GM23338 (cell line): ENCODE data around the gene PLD6. TPM values are rescaled to one million over a fixed set of nuclear protein-coding genes. Genes with fewer than 3 reads are reported as not detected.

ENCODE experiments used
- ATAC-seq: fragments of 200-7000 bp; cut with Tn5 transposase; 3 replicates; pipeline ENCODE4 v1.9.1; 2020
- DNase-seq: peaks from one replicate; pipeline ENCODE4 v3.0.0-alpha.2; 2015; ENCODE audit warnings: low spot score
- H2AFZ ChIP-seq: fragments of 200-600 bp; sonication (generic); 2 replicates; pipeline ENCODE4 v1.8.0; 2016; ENCODE audit warnings: antibody characterized with exemption, mild to moderate bottlenecking, moderate library complexity
- H3F3A ChIP-seq: fragments of 200-600 bp; sonication (generic); replicated peaks from 2 replicates; pipeline ENCODE4 v1.8.0; 2017; ENCODE audit warnings: antibody characterized with exemption, mixed run types, low read depth
- H3K27ac ChIP-seq: fragments of 200-600 bp; sonication (generic); 2 replicates; pipeline ENCODE4 v1.6.1; 2016; ENCODE audit warnings: low read depth
- H3K27me3 ChIP-seq: fragments of 200-600 bp; sonication (generic); 2 replicates; pipeline ENCODE4 v1.8.0; 2016; ENCODE audit warnings: mild to moderate bottlenecking, mixed run types, moderate library complexity; ENCODE audit not compliant: insufficient read depth
- H3K36me3 ChIP-seq: fragments of 200-600 bp; sonication (generic); 2 replicates; pipeline ENCODE4 v1.8.0; 2016; ENCODE audit warnings: mild to moderate bottlenecking; ENCODE audit not compliant: insufficient read depth
- H3K4me1 ChIP-seq: fragments of 200-600 bp; sonication (generic); 2 replicates; pipeline ENCODE4 v1.8.0; 2016; ENCODE audit warnings: mild to moderate bottlenecking, moderate library complexity; ENCODE audit not compliant: insufficient read depth
- H3K4me2 ChIP-seq: fragments of 200-600 bp; sonication (generic); 2 replicates; pipeline ENCODE4 v1.7.1; 2017; ENCODE audit warnings: mixed run types
- H3K4me3 ChIP-seq: fragments of 200-600 bp; sonication (generic); 2 replicates; pipeline ENCODE4 v1.6.1; 2016; ENCODE audit warnings: mixed run types
- H3K79me2 ChIP-seq: fragments of 200-600 bp; sonication (generic); replicated peaks from 2 replicates; pipeline ENCODE4 v1.8.0; 2017; ENCODE audit warnings: mild to moderate bottlenecking; ENCODE audit not compliant: insufficient read depth
- H3K9me2 ChIP-seq: fragments of 200-600 bp; sonication (generic); 2 replicates; pipeline ENCODE4 v1.8.0; 2017; ENCODE audit not compliant: insufficient read depth
- H4K20me1 ChIP-seq: fragments of 200-600 bp; sonication (generic); replicated peaks from 2 replicates; pipeline ENCODE4 v1.8.0; 2017; ENCODE audit warnings: mild to moderate bottlenecking; ENCODE audit not compliant: insufficient read depth
- H3K27ac Mint-ChIP-seq: 2 replicates; pipeline ENCODE4 v1.8.0; 2020; ENCODE audit warnings: inconsistent platforms, mild to moderate bottlenecking, moderate library complexity, mixed read lengths
- H3K27me3 Mint-ChIP-seq: 3 replicates; pipeline ENCODE4 v1.8.0; 2022; ENCODE audit warnings: low read depth, mild to moderate bottlenecking, moderate library complexity, mixed read lengths, inconsistent platforms; ENCODE audit not compliant: insufficient read depth, poor library complexity
- H3K36me3 Mint-ChIP-seq: 3 replicates; pipeline ENCODE4 v1.8.0; 2021; ENCODE audit warnings: low read depth, mild to moderate bottlenecking, inconsistent platforms, moderate library complexity, mixed read lengths
- H3K4me1 Mint-ChIP-seq: 3 replicates; pipeline ENCODE4 v1.8.0; 2020; ENCODE audit warnings: mild to moderate bottlenecking, inconsistent platforms, mixed read lengths
- H3K4me3 Mint-ChIP-seq: 3 replicates; pipeline ENCODE4 v1.8.0; 2021; ENCODE audit warnings: moderate library complexity, mild to moderate bottlenecking, inconsistent platforms, mixed read lengths
- H3K9me3 Mint-ChIP-seq: 3 replicates; pipeline ENCODE4 v1.8.0; 2020; ENCODE audit warnings: moderate library complexity, mild to moderate bottlenecking, inconsistent platforms, mixed read lengths
- CTCF ChIP-seq, 2 experiments: fragments of 200-600 bp in 1 of 2; sonication (generic) in 1 of 2; conservative IDR thresholded peaks; 2 replicates each; pipeline versions ENCODE4 v1.5.1 to v1.6.1; 2016 to 2017; ENCODE audit warnings: antibody characterized with exemption in 2 of 2, low read depth in 2 of 2, mild to moderate bottlenecking in 2 of 2, moderate library complexity in 1 of 2
- ETS1 ChIP-seq: IDR thresholded peaks from 2 replicates; pipeline ENCODE4 v1.6.1; 2016; ENCODE audit warnings: antibody characterized with exemption
- EZH2 ChIP-seq: fragments of 200-600 bp; sonication (generic); IDR thresholded peaks from one replicate; pipeline ENCODE4 v1.8.0; 2017; ENCODE audit warnings: antibody characterized with exemption, mild to moderate bottlenecking, low read depth; ENCODE audit not compliant: unreplicated experiment
- EZH2phosphoT487 ChIP-seq: fragments of 200-600 bp; sonication (generic); IDR thresholded peaks from one replicate; pipeline ENCODE4 v1.8.1; 2018; ENCODE audit warnings: antibody characterized with exemption; ENCODE audit not compliant: unreplicated experiment
- JUNB ChIP-seq: IDR thresholded peaks from one replicate; pipeline ENCODE4 v1.6.1; 2016; ENCODE audit warnings: antibody characterized with exemption; ENCODE audit not compliant: unreplicated experiment
- NANOG ChIP-seq: IDR thresholded peaks from 2 replicates; pipeline ENCODE4 v1.6.1; 2016; ENCODE audit warnings: antibody characterized with exemption, borderline replicate concordance
- REST ChIP-seq: IDR thresholded peaks from one replicate; pipeline ENCODE4 v1.6.1; 2018; ENCODE audit warnings: antibody characterized with exemption; ENCODE audit not compliant: unreplicated experiment
- STAT1 ChIP-seq: IDR thresholded peaks from one replicate; pipeline ENCODE4 v1.6.1; 2016; ENCODE audit warnings: antibody characterized with exemption; ENCODE audit not compliant: unreplicated experiment
- ZNF331 ChIP-seq: fragments of 250-450 bp; sonication (Bioruptor Pico); IDR thresholded peaks from 2 replicates; pipeline ENCODE4 v1.5.0; 2020; ENCODE audit warnings: low read depth, mild to moderate bottlenecking, moderate library complexity
- polyA plus RNA-seq: library from polyadenylated mRNA; unstranded; fragments of >200 nt; fragmentation: Nextera tagmentation; extraction: Ambion mirVana; gene quantifications from 2 replicates; pipeline ENCODE4 v1.2.1, GENCODE V29; 2016
- total RNA-seq: library from RNA; depleted of rRNA; stranded (reverse); fragments of >200 nt; shearing (Covaris generic); gene quantifications from 2 replicates; pipeline ENCODE4 v1.2.3, GENCODE V29; 2014

The PLD6 gene
- total and polyA plus RNA-seq, 2 experiments from 2014 or later, result not detected

- Histone ChIP-seq H3K4me1 (no peaks in the 10 kb centered on the region), H3F3A (no peaks in the 10 kb centered on the region), H3K27me3 (no peaks in the 10 kb centered on the region), H4K20me1 (no peaks in the 10 kb centered on the region), H3K27ac (no peak overlapping the region), H3K4me2 (no peak overlapping the region), H2AFZ (no peak overlapping the region), H3K4me3 (no peak overlapping the region), H3K79me2 (no peaks in the 10 kb centered on the region), H3K36me3 (no peaks in the 10 kb centered on the region), H3K9me2 (no peaks in the 10 kb centered on the region)
- Mint-ChIP-seq H3K27me3 (peaks cover 5% of the 10 kb centered on the region), H3K4me1 (peaks cover 21% of the 10 kb centered on the region), H3K4me3 (no peak overlapping the region), H3K9me3 (no peaks in the 10 kb centered on the region), H3K36me3 (peaks cover 4% of the 10 kb centered on the region; the same call in 1 of the 3 replicates), H3K27ac (no peak overlapping the region)
- DNase-seq (no peak), ATAC-seq (no peak)
- TF ChIP-seq STAT1 (no peak), EZH2 (no peak), JUNB (no peak), EZH2phosphoT487 (no peak), REST (no peak), NANOG (no peak), ZNF331 (CRISPR knock-in tag) (no peak), ETS1 (no peak), CTCF (conservative IDR thresholded peaks at IDR 0.05; ENCODE audit: low read depth in 2 of 2) (no peak)
Measured at GRCh38 chr17:17188586-17188985, 17.5 kb downstream of the PLD6 start.
